OCI-LY3 (cell line): ENCODE measurements around the gene OPCML.

Experiments used
- H2AFZ ChIP-seq: fragments of 200-600, 300-600 bp; shearing (Covaris generic); 2 replicates; pipeline ENCODE4 v1.6.0; 2014; ENCODE audit warnings: antibody characterized with exemption, low read depth, low read length
- H3K27ac ChIP-seq: fragments of 200-600, 300-600 bp; sonication (generic); 2 replicates; pipeline ENCODE4 v1.5.1; 2014; ENCODE audit warnings: mild to moderate bottlenecking, low read length, moderate library complexity, mixed read lengths
- H3K27me3 ChIP-seq: fragments of 200-600, 300-600 bp; sonication (generic); 2 replicates; pipeline ENCODE4 v1.6.1; 2014; ENCODE audit warnings: low read depth, low read length, mixed read lengths
- H3K36me3 ChIP-seq: fragments of 200-600, 300-600 bp; sonication (generic); replicated peaks from 2 replicates; pipeline ENCODE3; 2014; ENCODE audit warnings: low read depth, low read length, mixed read lengths
- H3K4me1 ChIP-seq: fragments of 300-600, 200-600 bp; sonication (generic); 2 replicates; pipeline ENCODE4 v1.6.1; 2014; ENCODE audit warnings: low read length, mixed read lengths
- H3K4me2 ChIP-seq: fragments of 200-600, 300-600 bp; sonication (generic); 2 replicates; pipeline ENCODE4 v1.6.1; 2014; ENCODE audit warnings: low read length, mixed read lengths
- H3K4me3 ChIP-seq: fragments of 300-600, 200-600 bp; sonication (generic); 2 replicates; pipeline ENCODE4 v1.5.1; 2014; ENCODE audit warnings: antibody characterized with exemption, mild to moderate bottlenecking, low read length, moderate library complexity
- H3K79me2 ChIP-seq: fragments of 300-600, 200-600 bp; shearing (Covaris generic); 2 replicates; pipeline ENCODE4 v1.6.1; 2014; ENCODE audit warnings: mild to moderate bottlenecking, low read length, mixed read lengths
- H3K9ac ChIP-seq: fragments of 300-600, 200-600 bp; shearing (Covaris generic); 2 replicates; pipeline ENCODE4 v1.6.0; 2014; ENCODE audit warnings: mild to moderate bottlenecking, low read length, moderate library complexity
- H3K9me3 ChIP-seq: fragments of 200-600, 300-600 bp; shearing (Covaris generic); 2 replicates; pipeline ENCODE4 v1.6.1; 2014; ENCODE audit warnings: low read length, mixed read lengths; ENCODE audit not compliant: insufficient read depth
- H4K20me1 ChIP-seq: fragments of 200-600, 300-600 bp; sonication (generic); 2 replicates; pipeline ENCODE4 v1.6.1; 2016; ENCODE audit warnings: low read length, mixed read lengths; ENCODE audit not compliant: insufficient read depth
- CTCF ChIP-seq: fragments of 200-600, 300-600 bp; sonication (generic); IDR thresholded peaks from 2 replicates; pipeline ENCODE4 v1.5.1; 2014; ENCODE audit warnings: antibody characterized with exemption, low read length, low read depth
- EZH2phosphoT487 ChIP-seq: fragments of 200-600 bp; shearing (Covaris generic); IDR thresholded peaks from 2 replicates; pipeline ENCODE4 v1.6.1; 2018; ENCODE audit warnings: antibody characterized with exemption, mixed run types, low read depth

The OPCML gene

GRCh38 chr11:133007027-133007584, 525.2 kb downstream of the OPCML start:
- TF ChIP-seq CTCF (no peak), EZH2phosphoT487 (no peak)
- no peaks in the 10 kb centered on the region for H3K36me3 ChIP-seq
- H2AFZ ChIP-seq: no peak overlapping the region
- H3K9ac ChIP-seq: no peak overlapping the region
- no peak overlapping the region for H3K27ac ChIP-seq
- H3K4me2 ChIP-seq: no peak overlapping the region
- H3K4me3 ChIP-seq: no peak overlapping the region
- no peaks in the 10 kb centered on the region for H4K20me1 ChIP-seq
- H3K79me2 ChIP-seq: no peaks in the 10 kb centered on the region
- no peaks in the 10 kb centered on the region for H3K27me3 ChIP-seq
- no peaks in the 10 kb centered on the region for H3K4me1 ChIP-seq
- no peaks in the 10 kb centered on the region for H3K9me3 ChIP-seq

GRCh38 chr11:133004369-133004768, 527.9 kb downstream of the OPCML start:
- Histone ChIP-seq H3K27ac (no peak overlapping the region), H3K27me3 (no peaks in the 10 kb centered on the region), H2AFZ (no peak overlapping the region), H3K9ac (no peak overlapping the region), H3K4me3 (no peak overlapping the region), H3K4me2 (no peak overlapping the region), H3K79me2 (no peaks in the 10 kb centered on the region), H4K20me1 (no peaks in the 10 kb centered on the region), H3K4me1 (no peaks in the 10 kb centered on the region), H3K9me3 (no peaks in the 10 kb centered on the region), H3K36me3 (no peaks in the 10 kb centered on the region)
- TF ChIP-seq EZH2phosphoT487 (no peak), CTCF (no peak)

- Histone ChIP-seq H4K20me1 (no peaks in the 10 kb centered on the region), H3K27ac (no peak overlapping the region), H3K9ac (no peak overlapping the region), H3K27me3 (no peaks in the 10 kb centered on the region; the same call in 1 of the 2 replicates), H3K79me2 (no peaks in the 10 kb centered on the region), H3K9me3 (no peaks in the 10 kb centered on the region), H3K4me3 (no peak overlapping the region), H3K4me1 (no peaks in the 10 kb centered on the region), H2AFZ (no peak overlapping the region), H3K4me2 (no peak overlapping the region), H3K36me3 (no peaks in the 10 kb centered on the region)
- TF ChIP-seq EZH2phosphoT487 (no peak), CTCF (no peak)
Observed at GRCh38 chr11:132999516-132999915, 532.8 kb downstream of the OPCML start.

GRCh38 chr11:132999031-132999430, 533.3 kb downstream of the OPCML start:
- no peak overlapping the region for H3K27ac ChIP-seq
- H3K4me1 ChIP-seq: no peaks in the 10 kb centered on the region
- H3K79me2 ChIP-seq: no peaks in the 10 kb centered on the region
- H3K4me3 ChIP-seq: no peak overlapping the region
- H3K36me3 ChIP-seq: no peaks in the 10 kb centered on the region
- TF ChIP-seq CTCF (no peak), EZH2phosphoT487 (no peak)
- no peaks in the 10 kb centered on the region for H3K9me3 ChIP-seq
- no peaks in the 10 kb centered on the region; the same call in 1 of the 2 replicates for H3K27me3 ChIP-seq
- H4K20me1 ChIP-seq: no peaks in the 10 kb centered on the region
- H2AFZ ChIP-seq: no peak overlapping the region
- H3K9ac ChIP-seq: no peak overlapping the region
- no peak overlapping the region for H3K4me2 ChIP-seq
